HuH-7.5 (cell line): ENCODE measurements around the gene CNTRL.

Experiments
- DNase-seq: peaks from one replicate; pipeline ENCODE4 v3.0.0; 2011; ENCODE audit warnings: low spot score

CNTRL gene

DNA sequence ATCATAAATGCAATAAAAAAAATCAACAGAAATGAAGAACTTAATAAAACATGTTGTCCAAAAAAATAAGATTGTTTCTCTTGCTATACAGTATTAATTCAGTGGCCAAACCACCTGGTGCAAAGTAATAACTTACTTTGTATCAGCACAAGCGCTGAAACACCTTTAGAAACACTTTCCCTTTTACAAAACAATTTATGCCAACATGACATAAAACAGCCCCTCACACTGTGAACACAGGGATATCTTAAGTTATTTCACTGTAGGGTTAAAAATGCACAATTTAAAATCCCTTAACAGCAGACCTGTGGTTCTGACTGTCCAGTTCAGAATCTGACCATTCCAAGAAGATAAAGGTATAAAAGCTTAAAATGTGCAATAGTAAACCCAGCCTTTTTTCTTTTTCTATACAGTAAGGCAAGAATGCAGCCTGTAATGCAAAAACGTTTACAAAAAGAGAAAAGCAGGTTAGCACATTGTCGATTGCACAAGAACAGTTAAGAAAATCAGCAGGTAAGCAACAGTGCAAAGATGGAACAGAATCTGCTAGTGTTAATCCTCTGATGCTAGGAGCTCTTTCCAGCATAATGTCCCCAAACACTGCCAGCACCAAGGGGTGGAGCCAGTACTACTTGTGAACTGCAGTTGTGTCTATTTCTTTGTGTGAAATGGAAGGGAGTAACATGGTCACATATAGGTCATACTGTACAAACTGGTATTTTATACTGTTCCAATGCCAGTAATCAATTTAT, 105.4 kb downstream of the CNTRL start:
- no peak for DNase-seq

DNA sequence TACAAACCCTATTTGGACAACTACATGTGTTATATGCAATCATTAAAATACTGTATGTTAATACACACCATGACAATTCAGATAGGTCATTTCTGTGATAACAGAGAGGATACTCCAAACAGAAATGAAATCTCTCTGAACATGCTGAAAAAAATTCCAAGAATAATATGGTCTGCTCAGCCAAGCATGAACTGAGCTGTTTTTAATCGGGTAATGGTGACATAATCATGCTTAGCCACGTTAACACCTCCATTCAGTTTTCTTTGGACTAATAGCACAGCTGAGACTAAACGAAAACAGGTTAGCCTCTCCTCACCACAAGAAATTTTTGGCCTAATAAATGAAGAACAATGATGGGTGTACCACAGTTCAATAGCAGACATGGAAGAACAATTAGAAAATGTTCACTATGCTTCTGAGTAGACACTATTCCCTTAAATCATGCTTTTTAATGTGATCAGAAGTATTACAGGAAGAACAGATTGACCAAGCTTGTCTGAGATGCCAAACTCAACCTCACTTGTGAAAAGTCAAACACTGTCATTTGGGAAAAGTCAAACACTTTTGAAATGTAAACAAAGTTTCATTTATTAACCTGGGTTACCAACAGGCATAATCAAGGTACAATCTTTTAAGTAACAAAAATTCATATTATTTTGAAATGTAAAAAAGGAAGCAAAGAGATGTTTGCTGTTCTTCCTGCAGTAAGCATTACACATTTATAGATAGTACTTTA, 107.5 kb downstream of the CNTRL start:
- DNase-seq, result no peak

DNA sequence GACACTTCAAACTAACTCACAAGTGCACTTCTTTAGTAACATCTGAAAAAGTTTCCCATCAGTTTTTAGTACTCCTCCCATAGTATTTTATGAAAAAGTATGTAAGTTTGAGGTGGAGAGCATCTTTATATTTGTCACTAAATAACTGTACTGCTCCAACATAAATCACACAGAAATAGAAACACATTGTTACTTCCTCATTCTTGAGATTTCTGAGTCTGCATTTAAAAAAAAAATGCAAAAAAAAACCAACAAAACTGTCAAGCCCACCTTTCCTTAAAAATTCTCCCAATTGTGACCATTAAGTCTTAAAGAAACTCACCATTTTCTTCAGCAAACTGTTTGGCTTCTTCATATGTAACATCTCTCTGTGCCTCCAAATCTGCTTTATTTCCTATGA, 108.2 kb downstream of the CNTRL start:
- no peak for DNase-seq

DNA sequence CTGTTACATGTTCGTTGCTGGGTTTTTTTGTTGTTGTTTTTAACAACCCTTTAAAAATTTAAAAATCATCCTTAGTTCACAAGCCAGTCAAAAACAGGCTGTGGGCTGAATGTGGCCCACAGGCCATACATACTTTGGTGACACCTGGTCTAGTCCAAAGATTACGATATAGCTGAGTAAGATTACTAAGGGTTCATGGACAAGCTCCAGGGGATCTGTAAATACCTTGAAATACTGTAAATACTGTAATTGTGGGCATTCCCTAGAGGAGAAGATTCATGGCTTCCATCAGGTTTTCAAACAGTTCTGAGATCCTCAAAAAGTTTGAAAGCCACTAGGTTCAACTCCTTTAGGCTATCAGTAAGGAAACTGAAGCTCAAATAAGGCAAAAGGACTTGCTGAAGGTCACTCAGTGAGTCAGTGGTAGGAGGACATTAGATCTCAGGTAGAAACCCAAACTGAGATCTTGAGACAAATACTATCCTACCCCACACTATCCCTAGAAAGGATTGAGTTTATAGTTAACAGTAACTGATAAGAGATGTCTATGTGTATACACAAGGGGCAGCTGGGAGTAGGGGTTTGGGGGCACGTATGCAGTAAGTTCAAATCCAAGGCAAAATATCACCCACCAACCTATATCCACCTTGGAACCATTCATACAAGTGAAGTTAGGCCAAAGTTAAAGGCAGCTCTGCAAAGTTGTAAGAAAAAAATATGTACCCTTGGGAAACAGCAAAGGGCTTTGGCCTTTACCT, 109.1 kb downstream of the CNTRL start:
- no peak for DNase-seq

DNA sequence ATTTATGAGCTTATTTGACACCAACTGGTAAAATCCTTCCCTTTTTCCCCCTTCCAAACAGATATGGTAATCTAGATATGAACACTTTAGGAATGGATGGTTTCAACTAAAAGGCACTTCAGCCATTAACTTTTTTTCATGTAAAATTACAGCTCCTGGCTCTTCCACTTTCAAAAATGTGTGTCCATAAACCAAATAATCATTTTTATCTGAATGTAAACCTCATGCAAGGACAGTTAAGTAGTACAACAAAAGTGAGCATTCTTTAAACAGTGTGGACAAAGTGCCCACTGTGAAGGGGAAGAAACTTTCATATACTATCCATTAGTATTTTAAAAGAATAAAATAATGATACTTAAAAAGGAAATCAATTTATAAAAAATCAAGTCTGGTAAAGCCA, 109.7 kb downstream of the CNTRL start:
- no peak for DNase-seq

DNA sequence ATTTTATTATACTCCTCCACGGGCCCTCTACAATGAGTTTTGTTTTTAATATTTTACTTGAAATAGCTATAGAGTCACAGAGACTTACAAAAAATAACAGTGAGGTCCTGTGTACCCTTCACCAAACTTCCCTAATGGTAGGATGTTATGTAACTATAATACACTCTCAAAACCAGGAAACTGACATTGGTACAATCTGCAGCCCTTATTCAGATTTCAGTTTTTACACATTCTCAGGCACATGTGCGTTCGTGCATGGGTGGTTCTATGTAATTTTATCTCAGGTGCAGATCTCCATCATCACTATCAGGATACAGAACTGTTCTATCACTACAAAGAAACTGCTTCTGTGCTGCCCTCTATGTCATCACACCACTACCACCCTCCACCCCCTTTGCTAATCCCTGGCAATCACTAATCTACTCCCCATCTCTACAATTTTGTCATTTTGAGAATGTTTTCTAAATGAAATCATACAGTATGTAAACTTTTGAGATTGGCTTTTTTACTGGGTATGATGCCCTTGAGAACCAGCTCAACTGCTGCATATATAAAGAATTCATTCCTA, 110.5 kb downstream of the CNTRL start:
- no peak for DNase-seq

DNA sequence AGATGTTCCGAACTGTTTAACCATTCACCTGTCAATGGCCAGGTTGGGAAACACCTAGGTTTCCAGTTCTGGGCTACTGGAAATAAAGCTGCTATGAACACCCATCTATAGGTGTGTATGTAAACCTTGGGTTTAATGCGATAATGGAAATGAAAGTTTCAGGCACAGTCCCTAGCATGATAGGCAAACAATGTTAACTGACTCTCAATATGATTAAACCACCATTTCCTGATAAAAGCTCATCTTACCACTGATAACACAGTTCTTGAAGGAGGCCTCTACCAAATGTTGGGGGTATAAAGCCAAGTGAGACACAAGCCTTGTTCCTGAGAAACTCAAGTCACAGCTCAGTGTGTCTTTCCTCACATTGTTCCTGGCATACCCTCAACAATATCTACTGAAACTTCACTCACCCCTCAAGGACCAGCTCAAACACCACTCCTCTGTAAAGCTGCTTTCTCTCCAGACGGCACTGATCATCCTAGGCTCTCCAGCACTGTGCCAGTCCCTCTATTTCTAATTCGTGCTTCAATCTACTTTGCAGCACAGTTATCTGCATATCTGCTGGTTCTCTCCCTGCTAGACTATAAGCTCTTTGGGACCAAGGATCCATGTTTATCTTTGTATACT, 111.1 kb downstream of the CNTRL start:
- DNase-seq, result no peak

DNA sequence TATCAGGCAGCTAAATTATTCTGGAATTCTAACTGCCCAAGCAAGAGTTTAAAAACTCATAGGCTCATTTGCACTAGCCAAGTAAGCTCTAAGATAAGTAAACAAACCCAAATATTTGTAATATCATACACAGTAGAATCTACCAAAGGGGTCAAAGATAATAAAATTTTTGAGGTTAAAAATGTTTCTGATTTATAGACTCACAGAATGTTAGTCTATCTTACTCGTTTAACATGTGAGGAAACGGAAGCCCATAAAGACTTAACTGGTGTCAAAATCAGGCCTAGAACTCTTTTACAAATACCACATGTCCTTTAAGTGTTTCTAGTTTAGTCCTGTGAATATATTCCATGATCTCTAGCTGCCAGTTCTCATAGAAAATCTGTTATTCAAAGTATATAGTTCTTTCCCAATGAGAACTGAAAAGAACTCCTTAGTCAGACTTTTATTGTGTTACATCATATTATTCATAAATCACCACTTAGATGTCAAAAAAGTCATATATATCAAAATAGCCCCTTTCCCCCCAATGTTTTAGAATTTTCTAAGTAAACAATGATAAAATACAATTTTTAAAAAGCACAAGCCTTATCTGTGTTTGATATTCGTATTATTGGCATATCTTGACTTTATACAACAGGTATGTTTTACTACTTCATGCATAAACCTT, 113.0 kb downstream of the CNTRL start:
- no peak for DNase-seq

DNA sequence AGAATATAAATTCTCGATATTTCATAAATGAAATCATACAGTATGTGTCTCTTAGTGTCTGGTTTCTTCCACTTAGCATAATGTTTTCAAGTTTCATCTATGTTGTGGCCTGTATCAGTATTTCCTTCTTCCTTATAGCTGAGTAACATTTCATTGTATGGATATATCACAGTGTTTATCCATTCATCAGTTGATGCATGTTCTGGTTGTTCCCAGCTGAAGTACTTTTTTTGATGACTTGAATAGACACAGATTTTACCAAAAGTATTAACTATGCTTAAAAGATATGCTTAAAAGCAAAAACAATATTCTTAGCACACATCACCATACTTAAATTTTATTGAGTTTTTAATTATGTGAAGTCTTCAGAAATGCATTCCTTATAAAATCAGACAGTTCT, 114.3 kb downstream of the CNTRL start:
- no peak for DNase-seq

DNA sequence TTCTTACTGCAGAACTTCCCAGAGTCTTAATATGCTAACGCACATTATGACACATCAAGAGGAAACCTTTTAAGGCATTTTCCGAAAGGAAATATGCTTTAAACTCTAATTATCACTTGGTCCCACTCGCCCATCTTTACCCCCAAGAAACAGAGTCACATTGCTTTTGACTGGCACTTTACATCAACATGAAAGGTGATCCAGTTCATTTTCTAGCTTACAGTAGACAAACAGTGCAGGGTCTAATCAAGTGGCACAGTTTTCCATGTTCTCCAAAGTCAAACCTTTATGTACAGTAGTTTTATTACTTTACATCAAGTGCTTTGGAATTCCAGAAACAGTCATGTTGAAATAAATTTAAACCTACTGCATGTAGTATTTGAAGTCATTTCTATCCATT, 114.9 kb downstream of the CNTRL start:
- DNase-seq, result no peak

DNA sequence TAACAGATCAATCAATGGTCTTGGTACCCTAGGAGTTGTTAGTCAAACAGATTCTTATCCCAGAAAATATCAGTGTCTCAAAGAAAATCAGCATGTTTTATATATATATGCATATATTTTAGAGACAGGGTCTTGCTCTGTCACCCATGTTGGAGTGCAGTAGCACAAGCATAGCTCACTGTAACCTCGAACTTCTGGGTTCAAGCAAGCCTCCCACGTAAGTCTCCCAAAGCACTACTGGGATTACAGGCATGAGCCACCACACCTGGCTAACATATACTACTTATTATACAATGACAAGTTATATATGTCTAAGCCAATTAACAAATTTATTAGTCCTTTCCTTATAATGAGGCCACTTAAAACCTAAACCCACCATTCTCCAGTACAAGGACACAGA, 116.5 kb downstream of the CNTRL start:
- DNase-seq, result no peak

DNA sequence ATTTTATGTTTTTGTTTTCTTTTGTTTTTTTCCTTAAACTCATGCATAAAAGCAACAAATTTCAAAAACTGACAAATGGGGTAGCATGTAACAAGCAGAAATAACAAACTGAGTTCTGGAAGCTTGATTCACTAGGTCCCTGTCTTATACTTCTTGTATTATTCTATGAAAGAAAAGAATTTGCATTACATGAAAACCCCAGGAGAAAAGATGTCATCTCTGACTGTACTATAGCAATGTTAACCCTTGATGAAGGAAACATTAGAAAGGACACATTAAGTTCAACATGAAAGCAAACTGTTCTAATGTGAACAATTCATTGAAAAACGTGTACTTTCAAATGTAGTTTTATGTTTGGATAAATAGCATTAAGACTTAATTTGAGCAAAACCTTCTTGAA, 117.8 kb downstream of the CNTRL start:
- DNase-seq, result no peak

DNA sequence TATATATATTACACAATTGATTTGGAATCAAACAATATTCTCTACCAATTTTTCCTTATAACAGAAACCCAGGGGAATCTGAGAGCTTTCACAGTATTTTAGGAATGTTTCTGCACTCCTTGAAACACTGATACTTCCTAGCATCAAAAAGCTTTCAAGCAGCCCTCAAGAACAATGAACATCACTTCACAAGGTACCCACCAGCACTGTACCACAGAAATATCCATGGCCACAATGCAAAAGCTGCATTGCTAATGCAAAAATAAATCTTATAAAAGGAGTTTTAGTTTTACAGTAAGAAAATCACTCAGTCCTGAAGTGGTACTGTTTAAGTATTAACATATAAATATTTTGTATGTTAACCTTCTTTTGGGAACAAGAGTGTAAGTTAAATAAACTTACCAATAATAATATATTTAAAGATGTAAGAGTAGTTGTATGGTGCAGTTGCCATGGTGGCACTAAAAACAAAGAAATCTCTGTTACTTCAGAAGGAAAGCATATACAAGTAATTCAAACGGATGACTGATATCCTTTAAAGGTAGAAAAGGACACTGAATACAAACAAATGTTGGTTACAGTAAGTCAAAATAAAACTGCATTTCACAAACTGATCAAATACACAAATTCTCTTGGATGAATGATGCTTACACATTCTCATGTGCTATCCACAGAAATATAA, 118.3 kb downstream of the CNTRL start:
- DNase-seq, result no peak

DNA sequence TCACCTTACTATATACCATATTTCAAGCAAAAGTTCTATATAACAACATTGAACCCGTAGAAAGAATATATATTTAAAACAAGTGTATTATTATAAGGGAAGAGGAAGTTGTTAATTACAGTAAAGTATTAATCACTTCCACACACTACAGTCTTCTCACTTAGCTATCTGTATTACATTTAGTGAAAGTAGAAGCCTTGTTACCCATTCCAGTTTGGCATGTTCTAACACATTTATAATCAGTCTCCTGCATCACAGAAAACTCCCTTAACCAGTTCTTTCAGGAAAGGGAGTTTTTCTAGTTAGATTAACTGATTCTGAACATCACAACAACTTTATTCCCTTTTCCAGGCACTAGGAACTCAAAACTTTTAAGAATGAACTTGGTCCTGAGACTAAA, 120.0 kb downstream of the CNTRL start:
- no peak for DNase-seq

DNA sequence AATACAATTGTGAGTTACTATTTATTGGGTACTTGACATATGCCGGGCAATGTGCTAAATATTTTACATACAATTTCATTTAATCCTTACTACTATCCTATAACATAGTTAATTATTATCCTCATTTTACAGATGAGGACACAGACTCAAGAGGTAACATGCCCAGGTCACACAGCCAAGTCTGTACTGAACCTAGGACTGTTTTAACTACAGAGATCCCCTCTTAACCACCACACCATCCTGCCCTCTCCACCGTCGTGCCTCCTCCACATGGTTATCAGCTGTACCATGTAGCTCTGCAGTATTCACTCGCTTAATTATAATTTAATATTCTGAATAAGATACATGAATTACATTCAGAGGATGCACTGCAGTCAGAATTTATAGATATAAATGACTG, 121.6 kb downstream of the CNTRL start:
- no peak for DNase-seq

DNA sequence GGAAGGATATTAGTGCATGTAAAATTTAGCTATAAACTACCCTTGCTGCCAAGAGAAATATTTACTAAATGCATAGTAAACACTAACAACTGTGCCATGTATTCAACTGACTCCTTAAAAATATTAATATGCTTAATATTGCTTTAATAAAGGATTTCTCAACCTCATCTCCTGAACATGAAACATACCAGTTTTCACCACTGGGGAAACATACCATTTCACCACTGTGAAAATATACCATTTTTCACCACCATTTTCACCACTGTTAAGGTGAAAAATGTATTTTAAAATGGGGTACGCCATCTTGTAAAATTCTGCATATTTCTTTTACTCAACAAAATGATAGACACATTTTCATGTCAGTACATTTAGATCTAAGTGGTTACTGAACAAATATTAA, 122.4 kb downstream of the CNTRL start:
- no peak for DNase-seq

DNA sequence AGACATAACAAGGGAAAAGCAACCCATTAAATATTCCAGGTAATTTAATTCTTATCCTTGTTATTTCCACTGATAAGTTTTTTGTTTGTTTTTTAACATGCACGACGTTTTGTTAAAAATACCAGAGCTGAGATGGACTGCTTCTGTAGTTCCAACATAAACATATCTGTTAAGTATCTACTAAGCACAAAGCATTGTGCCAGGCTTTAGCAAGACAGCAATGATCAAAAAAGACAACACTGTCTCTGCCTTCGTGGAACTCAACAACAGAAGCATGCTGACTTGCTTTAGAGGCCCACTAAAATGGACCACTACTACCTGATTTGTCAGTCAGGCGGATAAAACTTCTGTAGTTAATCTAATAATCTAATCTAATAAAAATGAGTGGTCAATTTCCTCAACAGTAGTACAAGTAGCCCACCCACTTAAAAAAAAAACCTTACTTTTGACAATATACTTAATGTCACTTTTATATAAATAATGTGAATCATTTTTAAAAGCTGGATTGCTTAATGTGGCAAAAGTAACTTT, 123.8 kb downstream of the CNTRL start:
- no peak for DNase-seq

DNA sequence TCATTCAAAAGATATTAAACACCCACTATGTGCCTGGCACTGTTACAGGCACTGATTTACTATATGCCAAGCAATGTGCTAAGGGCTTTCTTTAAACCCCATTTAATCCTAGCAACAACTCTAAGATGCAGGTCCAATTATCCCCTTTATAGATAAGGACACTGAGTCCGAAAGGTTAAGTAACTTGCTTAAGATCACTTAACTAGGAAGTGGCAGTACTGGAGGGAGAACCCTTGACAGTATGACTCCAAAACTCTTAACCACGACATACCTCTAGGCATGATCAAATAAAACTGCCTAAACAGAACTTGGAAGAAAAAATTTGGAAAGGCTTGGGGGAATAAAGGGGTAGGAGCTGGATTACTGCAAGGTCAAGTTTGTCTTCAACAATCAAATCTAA, 125.2 kb downstream of the CNTRL start:
- DNase-seq, result no peak

DNA sequence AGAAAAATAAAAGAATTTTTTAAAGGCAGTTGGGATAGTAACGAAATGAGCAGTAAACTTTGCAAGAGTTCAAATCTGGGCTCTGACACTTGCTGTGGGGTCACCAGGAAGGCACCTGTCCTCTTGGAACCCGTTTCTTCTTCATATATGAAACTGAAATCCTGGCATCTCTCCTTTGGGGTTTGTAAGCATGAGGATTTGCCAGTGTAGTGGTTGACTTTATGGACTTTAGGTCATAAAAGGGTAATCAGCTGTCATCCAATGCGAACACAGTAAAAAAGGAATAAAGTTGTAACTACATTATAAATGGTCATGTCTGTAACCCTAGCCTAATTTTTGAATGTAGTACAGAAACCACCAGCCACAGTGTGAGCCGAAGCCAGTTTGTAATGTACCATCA, 125.6 kb downstream of the CNTRL start:
- no peak for DNase-seq

DNA sequence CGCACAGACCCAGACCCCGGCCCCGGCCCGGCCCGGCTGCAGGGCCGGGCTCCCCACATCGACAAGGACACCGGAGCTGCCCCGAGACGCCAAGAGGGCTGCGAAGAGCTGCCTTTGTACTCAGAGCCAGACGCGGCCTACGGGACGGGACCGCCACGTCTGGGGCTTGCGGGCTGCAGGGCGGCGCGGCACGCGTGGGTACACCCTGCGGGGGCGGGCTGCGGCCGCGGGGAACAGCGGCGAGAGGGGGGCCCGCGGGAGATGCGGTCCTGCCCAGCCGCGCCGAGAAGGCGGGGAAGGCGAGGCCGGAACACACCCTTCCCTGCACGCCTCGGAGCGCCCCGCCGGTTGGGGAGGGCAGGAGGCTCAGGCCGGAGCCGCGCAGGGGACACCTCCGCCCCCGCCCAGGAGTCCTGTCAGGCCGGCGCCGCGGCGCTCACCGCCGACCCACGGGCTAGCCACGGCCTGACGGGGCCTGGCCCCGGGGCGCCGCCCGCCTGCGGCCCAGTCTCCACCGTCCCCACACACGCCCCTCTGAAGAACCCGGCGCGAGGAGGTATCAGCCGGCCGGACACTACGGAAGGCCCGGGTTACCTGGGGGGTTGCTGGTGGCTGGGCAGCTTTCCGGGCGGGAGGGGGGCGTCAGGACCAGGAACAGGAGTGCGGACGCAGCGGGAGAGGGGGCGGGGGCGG, 126.4 kb downstream of the CNTRL start:
- DNase-seq, result no peak
